Retina (tissue), 1 donor: Measurements from ENCODE around the gene RAMP2.
A peak's percentile ranks its signal among the peaks of the same experiment; 100 is the strongest.
"Not testable (repeated sequence)": the region's sequence is repeated elsewhere in the genome, so short reads cannot be mapped to it uniquely, and the experiment has no call there.

Experiments used
- DNase-seq: peaks from one replicate; pipeline ENCODE4 v3.0.0-alpha.2; 2016

The RAMP2 gene

GRCh38 chr17:42769964-42770363, 8.9 kb downstream of the RAMP2 start:
- DNase-seq = not testable (repeated sequence)

- no peak for DNase-seq
Measured at GRCh38 chr17:42772945-42773289, 11.9 kb downstream of the RAMP2 start.

GRCh38 chr17:42773290-42774035, 12.4 kb downstream of the RAMP2 start, which contains the start of gene VPS25:
Gene VPS25 (plus strand): TSS chr17:42773449. CDS start chr17:42773476, 27 bp downstream.
- peak; percentile 95 for DNase-seq

GRCh38 chr17:42774066-42774745, 13.2 kb downstream of the RAMP2 start:
- DNase-seq = no peak

- no peak for DNase-seq
Measured at GRCh38 chr17:42775534-42776098, 14.6 kb downstream of the RAMP2 start.

GRCh38 chr17:42778570-42778969, 17.5 kb downstream of the RAMP2 start:
- no peak for DNase-seq

- DNase-seq = no peak
Measured at GRCh38 chr17:42779304-42779935, 18.4 kb downstream of the RAMP2 start.

- DNase-seq = peak; percentile 34
Measured at GRCh38 chr17:42779936-42780850, 19.2 kb downstream of the RAMP2 start, which contains the start of gene WNK4. Gene WNK4 (plus strand): TSS chr17:42780610. CDS start chr17:42780699, 89 bp downstream.

GRCh38 chr17:42780851-42781638, 20.0 kb downstream of the RAMP2 start:
- DNase-seq = peak; percentile 65

GRCh38 chr17:42781639-42782165, 20.7 kb downstream of the RAMP2 start:
- DNase-seq = peak; percentile 12

- DNase-seq = no peak
Measured at GRCh38 chr17:42782166-42783061, 21.4 kb downstream of the RAMP2 start.

- DNase-seq = no peak
Measured at GRCh38 chr17:42783062-42783790, 22.2 kb downstream of the RAMP2 start.

- peak; percentile 10 for DNase-seq
Measured at GRCh38 chr17:42783791-42784138, 22.7 kb downstream of the RAMP2 start.

- no peak for DNase-seq
Measured at GRCh38 chr17:42784409-42784808, 23.4 kb downstream of the RAMP2 start.

GRCh38 chr17:42784811-42785592, 24.0 kb downstream of the RAMP2 start:
- peak; percentile 47 for DNase-seq

GRCh38 chr17:42787266-42787665, 26.2 kb downstream of the RAMP2 start:
- DNase-seq = no peak

GRCh38 chr17:42791948-42792347, 30.9 kb downstream of the RAMP2 start:
- DNase-seq = no peak

GRCh38 chr17:42792545-42792944, 31.5 kb downstream of the RAMP2 start:
- DNase-seq = no peak

- DNase-seq = no peak
Measured at GRCh38 chr17:42795061-42795460, 34.0 kb downstream of the RAMP2 start.
